MM.1S (cell line): ENCODE data around the gene RMI2.

Source experiments
- CTCF ChIP-seq: fragments of 300-600 bp; sonication (generic); IDR thresholded peaks from 2 replicates; pipeline ENCODE4 v1.5.1; 2016; ENCODE audit warnings: antibody characterized with exemption, low read length, mixed read lengths
- EZH2 ChIP-seq: fragments of 300-600 bp; sonication (generic); optimal IDR thresholded peaks from 2 replicates; pipeline ENCODE3; 2017; ENCODE audit warnings: low read depth, mild to moderate bottlenecking, antibody characterized with exemption, low read length, mixed read lengths

- TF ChIP-seq CTCF: no peak
- no peak for TF ChIP-seq EZH2
Observed at GRCh38 chr16:11354407-11354732, 9.1 kb downstream of the RMI2 start.
